Measurements from ENCODE around the gene PSMD1.

DNA sequence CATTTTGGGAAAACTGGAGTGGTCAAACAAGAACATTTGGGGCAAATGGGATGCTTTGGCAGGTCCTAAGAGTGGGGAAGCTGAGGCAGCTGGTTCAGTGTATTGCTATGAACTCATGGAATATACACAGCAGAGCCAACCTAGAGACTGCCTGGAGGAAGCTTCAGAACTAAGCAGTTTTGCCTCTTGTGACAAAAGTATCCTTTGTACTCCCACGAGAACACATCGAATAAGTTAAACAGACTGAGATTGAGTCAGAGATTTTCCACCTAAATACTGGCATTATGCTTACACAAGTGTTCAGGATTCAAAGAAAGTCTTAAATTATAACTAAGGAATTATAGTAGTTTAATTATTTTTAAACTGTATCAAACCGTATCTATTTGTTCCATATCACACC, 136.5 kb downstream of the PSMD1 start:
- no peak for TF ChIP-seq ZNF274 (IDR thresholded peaks at IDR 0.05; ENCODE audit: borderline replicate concordance, extremely low read depth, low read length)
- TF ChIP-seq, protein P1, sequence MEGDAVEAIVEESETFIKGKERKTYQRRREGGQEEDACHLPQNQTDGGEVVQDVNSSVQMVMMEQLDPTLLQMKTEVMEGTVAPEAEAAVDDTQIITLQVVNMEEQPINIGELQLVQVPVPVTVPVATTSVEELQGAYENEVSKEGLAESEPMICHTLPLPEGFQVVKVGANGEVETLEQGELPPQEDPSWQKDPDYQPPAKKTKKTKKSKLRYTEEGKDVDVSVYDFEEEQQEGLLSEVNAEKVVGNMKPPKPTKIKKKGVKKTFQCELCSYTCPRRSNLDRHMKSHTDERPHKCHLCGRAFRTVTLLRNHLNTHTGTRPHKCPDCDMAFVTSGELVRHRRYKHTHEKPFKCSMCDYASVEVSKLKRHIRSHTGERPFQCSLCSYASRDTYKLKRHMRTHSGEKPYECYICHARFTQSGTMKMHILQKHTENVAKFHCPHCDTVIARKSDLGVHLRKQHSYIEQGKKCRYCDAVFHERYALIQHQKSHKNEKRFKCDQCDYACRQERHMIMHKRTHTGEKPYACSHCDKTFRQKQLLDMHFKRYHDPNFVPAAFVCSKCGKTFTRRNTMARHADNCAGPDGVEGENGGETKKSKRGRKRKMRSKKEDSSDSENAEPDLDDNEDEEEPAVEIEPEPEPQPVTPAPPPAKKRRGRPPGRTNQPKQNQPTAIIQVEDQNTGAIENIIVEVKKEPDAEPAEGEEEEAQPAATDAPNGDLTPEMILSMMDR (IDR thresholded peaks at IDR 0.05; ENCODE audit: control extremely low read depth in 1 of 3, insufficient read depth in 1 of 3, low read depth in 1 of 3, low read length in 3 of 3) = no peak
- TF ChIP-seq SRF (IDR thresholded peaks at IDR 0.05; ENCODE audit: low read depth, low read length) = no peak
- no peak for TF ChIP-seq KDM5A (IDR thresholded peaks at IDR 0.05; ENCODE audit: low read length)
- TF ChIP-seq EP300 (IDR thresholded peaks at IDR 0.05; ENCODE audit: borderline replicate concordance in 1 of 2, low read depth in 2 of 2, low read length in 2 of 2) = no peak
- TF ChIP-seq EZH2 (IDR thresholded peaks at IDR 0.05; ENCODE audit: low read depth, low read length, severe bottlenecking) = no peak
